NB4 (cell line): Measurements from ENCODE around the gene CDKL5.

Source experiments
- DNase-seq: peaks from one replicate; pipeline ENCODE4 v3.0.0; 2010; ENCODE audit warnings: low read depth
- H3K4me3 ChIP-seq: one replicate; pipeline ENCODE4 v1.5.1; 2011; ENCODE audit warnings: mild to moderate bottlenecking, low read depth, low read length, moderate library complexity
- CTCF ChIP-seq: IDR thresholded peaks from one replicate; pipeline ENCODE4 v1.5.1; 2012; ENCODE audit warnings: low read depth, low read length
- MAX ChIP-seq: IDR thresholded peaks from 2 replicates; pipeline ENCODE4 v1.6.1; 2011; ENCODE audit warnings: low read depth, low read length
- MYC ChIP-seq: IDR thresholded peaks from 2 replicates; pipeline ENCODE4 v1.6.1; 2011; ENCODE audit warnings: low read depth, low read length
- POLR2A ChIP-seq: IDR thresholded peaks from 2 replicates; pipeline ENCODE4 v1.6.1; 2011; ENCODE audit warnings: mild to moderate bottlenecking; ENCODE audit not compliant: insufficient read length; ENCODE audit errors: extremely low read depth

The CDKL5 gene

GRCh38 chrX:18677161-18677869, 251.9 kb downstream of the CDKL5 start:
- TF ChIP-seq MYC (no peak), MAX (no peak), CTCF (no peak), POLR2A (no peak)
- no peak overlapping the region for H3K4me3 ChIP-seq
- peak; percentile 37 for DNase-seq

- H3K4me3 ChIP-seq, result no peak overlapping the region
- TF ChIP-seq MAX (no peak), MYC (no peak), POLR2A (no peak), CTCF (no peak)
- DNase-seq, result no peak
Measured at GRCh38 chrX:18681996-18682395, 256.6 kb downstream of the CDKL5 start.

- DNase-seq, result peak; percentile 38
- TF ChIP-seq POLR2A (no peak), MYC (no peak), CTCF (no peak), MAX (no peak)
- H3K4me3 ChIP-seq, result no peak overlapping the region
Measured at GRCh38 chrX:18682979-18683387, 257.6 kb downstream of the CDKL5 start.

GRCh38 chrX:18687856-18688495, 262.6 kb downstream of the CDKL5 start:
- no peak overlapping the region for H3K4me3 ChIP-seq
- no peak for DNase-seq
- TF ChIP-seq CTCF (no peak), POLR2A (no peak), MYC (no peak), MAX (no peak)

- TF ChIP-seq MYC (no peak), POLR2A (no peak), CTCF (no peak), MAX (no peak)
- DNase-seq, result no peak
- no peak overlapping the region for H3K4me3 ChIP-seq
Measured at GRCh38 chrX:18691431-18691830, 266.0 kb downstream of the CDKL5 start.

- TF ChIP-seq MAX (no peak), MYC (no peak)
Measured at GRCh38 chrX:18692541-18692940, 267.1 kb downstream of the CDKL5 start.

More at GRCh38 chrX:18692541-18692940, 267.1 kb downstream of the CDKL5 start:
- no peak for DNase-seq
- no peak overlapping the region for H3K4me3 ChIP-seq
